GM19025 (cell line): Measurements from ENCODE around the gene TULP3.

Experiments
- ATAC-seq: cut with Tn5 transposase; IDR thresholded peaks from one replicate; pipeline ENCODE4 v1.9.1; 2021; ENCODE audit warnings: mild to moderate bottlenecking, low read depth, moderate library complexity; ENCODE audit not compliant: unreplicated experiment

Gene TULP3

DNA sequence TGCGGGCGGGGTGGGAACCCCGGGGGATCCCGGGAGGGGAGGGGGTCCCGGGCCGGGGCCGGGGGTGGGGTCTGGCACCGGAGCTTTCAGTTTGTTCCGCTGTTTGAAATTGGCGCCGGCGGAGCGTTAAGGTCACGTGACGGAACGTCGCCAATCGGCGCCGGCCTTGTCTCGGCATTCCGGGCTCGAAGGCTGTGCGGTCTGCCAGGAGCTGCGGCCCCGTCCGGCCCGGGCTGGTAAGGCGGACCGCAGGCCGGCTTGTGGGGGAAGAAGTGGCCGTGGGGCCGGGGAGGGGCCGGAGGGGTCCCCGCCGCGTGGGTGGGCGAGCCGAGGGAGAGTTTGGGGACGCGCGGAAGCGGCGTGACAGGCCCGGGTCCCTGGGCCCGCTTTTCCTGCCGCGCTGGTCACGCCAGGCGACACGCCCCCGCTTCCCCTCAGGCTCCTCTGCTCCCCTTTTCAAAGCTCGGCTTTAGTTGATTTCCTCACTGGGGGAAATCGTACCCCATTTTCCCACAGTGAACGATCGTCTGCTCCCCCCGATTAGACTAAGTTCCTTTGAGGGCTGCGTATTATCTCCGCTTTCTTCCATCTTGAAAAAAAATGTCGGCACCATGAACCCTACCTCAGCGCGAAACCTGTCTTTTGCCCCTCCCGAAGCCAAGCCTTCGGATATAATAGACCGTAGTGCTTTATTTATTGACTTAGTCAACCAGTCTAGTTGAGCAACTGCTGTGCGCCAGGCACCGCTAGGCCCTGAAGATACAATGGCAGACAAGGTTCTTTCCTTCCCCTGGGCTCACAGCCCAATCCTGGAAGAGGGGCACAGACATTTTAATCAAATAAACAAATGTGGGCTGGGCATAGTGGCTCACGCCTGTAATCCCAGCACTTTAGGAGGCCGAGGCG, 13.4 kb upstream of the TULP3 start, which contains the start of the genes FOXM1 and RHNO1:
TSS of gene FOXM1 (minus strand) at position 128 of the 906 bp plus-strand sequence. CDS start 2,696 bp downstream, outside the sequence.
TSS of gene RHNO1 (plus strand) at position 177 of the 906 bp plus-strand sequence. CDS start 8,144 bp downstream, outside the sequence.
- ATAC-seq: peak; percentile 84

DNA sequence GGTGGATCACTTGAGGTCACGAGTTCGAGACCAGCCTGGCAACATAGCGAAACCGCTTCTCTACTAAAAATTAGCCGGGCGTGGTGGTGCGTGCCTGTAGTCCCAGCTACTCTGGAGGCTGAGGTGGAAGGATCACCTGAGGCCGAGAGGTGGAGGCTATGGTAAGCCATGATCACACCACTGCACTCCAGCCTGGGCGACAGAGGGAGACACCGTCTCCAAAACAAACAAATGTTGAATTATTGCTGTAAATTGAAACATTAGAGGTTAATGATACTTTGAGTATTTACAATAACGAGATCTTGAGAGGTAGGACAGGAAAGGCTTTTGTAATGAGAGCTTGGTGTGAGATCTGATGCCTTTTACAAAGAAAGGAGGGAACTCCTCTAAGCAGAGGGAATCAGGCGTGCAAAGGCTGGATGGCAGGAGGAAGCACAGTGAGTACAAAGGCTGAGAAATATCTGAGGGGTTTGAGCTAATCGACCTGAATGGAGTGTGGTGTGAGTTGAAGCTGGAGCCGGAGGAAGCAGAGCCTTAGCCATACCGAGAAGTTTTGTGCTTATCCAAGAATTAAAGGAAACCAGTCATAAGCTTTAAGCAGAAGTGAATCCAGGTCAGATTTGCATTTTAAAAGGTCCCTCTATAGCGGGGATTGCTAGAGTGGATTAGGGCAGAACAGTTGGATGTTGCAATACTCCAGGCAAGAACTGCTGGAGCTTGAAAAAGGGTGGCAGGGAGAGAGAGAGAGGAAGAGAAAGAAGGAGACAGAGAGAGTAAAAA, 12.5 kb upstream of the TULP3 start:
- ATAC-seq: no peak

DNA sequence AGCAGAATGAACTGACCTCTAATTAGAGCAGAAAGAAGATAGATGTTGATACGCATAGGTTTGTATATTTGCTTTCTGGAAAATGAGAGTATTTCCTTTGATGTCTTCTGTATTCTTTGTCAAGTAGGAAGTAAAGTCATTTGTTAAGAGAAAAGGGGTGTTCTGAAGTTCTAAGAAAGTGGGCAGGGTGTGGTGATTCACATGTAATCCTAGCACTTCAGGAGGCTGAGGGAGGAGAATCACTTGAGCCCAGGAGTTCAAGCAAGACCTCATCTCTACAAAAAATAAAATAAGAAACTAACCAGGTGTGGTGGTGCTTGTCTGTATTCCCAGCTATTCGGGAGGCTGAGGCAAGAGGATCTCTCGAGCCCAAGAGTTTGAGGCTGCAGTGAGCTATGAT, 10.8 kb upstream of the TULP3 start:
- ATAC-seq: no peak

DNA sequence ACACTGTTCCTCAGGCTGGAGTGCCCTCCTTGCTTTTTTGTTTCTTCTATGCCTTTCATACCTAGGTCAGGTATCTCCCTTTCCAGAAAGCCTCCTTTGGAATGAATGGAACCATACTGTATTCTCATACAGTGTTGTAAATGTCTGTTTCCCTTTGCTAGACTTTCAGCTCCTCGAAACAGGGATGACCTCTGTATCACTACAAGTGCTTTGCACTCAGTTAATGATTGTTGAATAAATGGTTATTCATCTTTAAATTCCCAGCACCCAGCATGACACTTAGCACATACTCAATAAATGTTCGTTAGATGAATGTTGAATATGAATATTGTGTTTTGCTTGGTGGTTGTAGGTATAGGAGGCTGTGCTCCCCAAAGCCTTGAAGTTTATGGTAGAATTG, 5.9 kb upstream of the TULP3 start:
- no peak for ATAC-seq

DNA sequence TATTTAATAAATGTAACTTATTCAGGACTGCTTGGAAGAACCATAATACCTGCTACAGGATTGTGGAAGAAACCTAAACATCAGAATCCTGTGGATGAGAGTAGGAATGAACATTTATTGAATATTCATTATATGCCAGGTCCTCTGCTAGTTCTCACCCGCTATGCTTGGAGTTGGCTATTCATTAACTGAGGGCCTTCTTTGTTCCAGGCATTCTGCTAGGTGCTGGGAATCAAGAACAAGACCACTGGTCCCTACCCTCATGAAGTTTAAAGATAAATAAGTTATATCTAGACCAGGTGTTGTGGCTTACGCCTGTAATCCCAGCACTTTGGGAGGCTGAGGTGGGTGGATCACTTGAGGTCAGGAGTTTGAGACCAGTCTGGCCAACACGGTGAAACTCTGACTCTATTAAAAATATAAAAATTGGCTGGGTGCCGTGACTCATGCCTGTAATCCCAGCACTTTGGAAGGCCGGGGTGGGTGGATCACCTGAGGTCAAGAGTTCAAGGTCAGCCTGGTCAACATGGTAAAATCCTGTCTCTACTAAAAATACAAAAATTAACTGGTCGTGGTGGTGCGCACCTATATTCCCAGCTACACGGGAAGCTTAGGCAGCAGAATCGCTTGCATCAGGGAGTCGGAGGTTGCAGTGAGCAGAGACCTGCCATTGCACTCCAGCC, 3.8 kb upstream of the TULP3 start:
- no peak for ATAC-seq

DNA sequence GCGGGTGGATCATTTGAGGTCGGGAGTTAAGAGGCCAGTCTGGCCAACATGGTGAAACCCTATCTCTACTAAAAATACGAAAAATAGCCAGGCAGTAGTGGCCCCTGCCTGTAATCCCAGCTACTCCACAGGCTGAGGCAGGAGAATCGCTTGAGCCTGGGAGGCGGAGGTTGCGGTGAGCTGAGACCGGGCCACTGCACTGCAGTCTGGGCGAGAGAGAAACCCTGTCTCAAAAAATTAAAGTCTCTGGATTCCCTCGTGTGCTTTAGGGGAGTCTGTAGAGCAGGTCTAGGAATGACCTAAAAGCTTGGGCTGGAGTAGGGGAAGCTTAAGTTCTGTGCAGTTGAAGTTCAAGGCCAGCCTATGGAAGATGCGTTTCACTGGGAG, 697 bp upstream of the TULP3 start:
- no peak for ATAC-seq

DNA sequence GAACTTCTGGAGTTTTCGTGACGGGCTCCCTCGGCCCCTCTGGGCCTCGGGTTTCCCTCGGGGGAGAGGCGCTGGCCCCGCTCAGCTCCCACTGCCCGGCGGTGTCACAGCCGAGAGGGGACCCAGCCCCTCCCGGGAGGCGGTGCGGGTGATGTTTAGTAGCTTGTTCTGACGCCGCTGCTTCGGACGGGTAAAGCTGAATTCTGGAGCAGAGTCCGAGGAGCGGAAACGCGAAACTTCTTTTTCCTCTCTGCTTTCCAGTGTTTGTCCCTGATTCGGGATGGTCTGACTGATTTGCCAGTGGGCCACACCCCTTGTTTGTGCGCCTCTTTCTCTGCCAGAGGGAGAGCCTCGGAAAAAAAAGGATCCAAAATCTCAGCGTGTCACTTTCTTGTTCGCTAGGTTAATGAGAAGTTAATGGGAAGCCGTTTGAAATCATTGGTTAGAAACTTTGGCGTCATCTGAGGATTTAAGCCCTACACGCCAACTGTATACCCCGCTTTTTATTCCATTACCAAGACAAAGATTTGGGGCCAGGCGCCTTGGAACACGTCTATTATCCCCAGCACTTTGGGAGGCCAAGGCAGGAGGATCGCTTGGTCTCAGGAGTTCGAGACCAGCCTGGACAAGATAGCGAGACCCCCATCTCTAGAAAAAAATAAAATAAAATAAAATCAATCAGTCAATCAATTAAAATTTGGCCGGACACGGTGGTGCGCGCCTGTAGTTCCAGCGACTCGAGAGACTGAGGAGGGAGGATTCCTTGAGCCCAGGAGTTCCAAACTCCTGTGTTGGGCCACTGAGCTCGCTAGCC, 756 bp downstream of the TULP3 start:
- ATAC-seq: peak; percentile 7

DNA sequence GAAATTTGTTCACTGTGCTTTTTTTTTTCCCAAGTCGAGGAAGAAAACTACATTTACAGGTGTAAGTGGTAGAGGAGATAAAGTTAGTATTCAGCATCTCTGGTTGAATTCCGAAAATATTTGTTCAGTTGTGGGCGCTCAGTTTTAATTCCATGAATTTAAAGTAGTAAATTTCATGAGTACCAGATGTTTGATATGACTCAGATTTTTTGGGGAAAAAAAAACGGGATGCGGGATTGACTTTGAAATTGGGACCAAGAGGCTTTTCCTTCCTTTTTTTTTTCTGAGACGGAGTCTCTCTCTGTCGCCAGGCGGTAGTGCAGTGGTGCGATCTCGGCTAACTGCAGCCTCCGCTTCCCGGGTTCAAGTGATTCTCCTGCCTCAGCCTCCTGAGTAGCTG, 1.6 kb downstream of the TULP3 start:
- no peak for ATAC-seq

DNA sequence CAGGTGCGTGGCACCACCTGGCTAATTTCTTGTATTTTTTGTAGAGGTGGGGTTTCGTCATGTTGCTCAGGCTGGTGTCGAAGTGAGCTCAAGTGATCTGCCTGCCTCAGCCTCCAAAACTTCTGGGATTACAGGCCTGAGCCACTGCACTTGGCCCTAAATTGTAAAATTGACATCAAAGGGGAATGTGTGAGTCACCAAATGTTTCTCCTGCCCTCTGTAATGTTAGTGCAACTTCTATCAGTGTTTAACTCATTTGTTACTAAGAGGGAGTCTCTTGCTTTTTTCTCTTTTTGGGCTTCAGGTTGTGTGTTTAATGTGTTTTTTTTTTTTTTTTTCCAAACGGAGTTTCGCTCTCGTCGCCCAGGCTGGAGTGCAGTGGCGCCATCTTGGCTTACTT, 2.3 kb downstream of the TULP3 start:
- ATAC-seq: no peak

DNA sequence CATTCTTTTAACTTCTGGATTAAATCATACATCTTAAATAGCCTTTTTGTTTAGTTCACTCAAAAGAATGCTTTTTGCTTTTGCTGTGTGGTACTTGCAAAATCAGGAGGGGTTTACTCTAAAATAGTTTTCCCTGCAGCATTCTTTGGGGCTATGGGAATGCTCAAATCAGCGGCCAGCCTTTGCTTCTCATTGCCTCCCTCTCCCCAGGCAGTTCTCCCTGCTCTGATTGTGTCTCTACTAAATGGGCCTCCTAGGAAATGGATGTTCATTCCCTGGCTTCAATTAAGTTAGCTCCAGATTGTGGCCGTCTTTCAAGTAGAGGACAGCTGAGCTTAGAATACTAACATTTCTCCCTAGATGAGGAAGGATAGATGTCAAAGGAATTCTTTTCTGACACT, 4.4 kb downstream of the TULP3 start:
- ATAC-seq: no peak

DNA sequence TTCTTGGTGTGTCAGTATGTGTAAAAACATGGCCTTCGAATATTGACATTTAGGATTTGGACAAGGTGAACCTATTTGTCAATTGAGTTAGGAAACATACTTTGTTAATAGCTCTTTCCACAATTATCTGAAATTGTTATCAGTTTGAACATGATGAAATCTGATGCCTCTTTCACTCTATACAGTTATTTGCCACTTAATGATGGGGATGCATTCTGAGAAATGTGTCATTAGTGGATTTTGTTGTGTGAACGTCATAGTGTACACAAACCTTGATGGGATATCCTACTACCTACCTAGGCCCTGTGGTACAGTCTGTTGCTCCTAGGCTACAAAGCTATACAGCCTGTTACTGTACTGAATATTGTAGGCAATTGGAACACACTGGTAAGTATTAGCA, 4.8 kb downstream of the TULP3 start:
- no peak for ATAC-seq

DNA sequence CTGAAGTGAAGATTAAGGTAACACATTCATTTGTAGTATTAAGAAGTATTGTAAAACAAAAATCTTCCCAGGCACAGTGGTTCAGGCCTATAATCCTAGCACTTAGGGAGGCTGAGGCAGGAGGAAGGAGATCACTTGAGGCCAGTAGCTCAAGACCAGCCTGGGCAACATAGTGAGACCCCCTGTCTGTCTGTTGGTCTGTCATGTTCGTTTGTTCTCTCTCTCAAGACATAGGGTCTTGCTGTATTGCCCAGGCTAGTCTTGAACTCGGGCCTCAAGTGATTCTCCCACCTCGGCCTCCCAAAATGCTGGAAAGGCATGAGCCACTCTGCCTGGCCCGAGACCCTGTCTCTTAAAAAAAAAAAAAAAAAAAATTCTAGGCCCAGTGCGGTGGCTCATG, 6.7 kb downstream of the TULP3 start:
- no peak for ATAC-seq

DNA sequence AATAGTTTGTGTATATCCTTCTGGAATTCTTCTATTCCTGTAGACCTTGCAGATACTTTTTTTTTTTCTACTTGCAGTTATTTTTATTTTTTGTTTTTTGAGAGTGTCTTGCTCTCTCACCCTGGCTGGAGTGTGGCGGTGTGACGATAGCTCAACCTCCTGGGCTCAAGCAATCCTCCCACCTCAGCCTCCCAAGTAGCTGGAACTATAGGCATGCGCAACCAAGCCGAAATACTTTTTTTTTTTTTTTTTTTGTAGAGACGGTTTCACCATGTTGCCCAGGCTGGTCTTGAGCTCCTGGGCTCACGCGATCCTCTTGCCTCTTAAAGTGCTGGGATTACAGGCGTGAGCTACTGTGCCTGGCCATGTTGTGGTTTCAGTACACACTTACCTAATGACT, 10.0 kb downstream of the TULP3 start:
- no peak for ATAC-seq

DNA sequence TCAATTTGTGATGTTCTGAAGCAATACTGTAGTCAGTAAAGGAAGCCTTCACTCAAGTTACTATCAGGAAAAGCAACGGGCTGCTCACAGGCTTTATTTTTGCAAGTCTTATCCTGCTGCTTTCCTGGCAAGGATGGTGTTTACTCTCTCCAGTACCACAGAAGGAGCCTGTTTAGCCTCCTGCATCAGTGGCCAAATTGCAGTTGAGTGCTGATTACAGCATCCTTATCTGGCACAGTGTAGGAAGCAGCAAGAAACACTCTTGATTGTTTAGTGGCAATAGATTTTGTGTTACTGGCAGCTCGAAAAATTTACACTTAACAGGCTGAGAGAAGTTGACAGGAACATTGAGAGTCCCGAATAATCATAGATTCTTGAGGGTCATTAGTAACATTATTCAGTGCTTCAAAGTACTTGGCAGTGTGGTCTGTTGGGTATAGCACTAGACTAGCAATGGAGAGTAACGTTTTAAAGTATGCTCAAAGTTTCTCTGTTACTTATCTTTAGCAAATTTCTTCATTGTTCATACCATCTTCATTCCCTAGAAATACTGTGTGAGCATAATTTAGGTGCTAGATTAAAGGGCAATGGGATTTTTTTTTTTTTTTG, 11.7 kb downstream of the TULP3 start:
- no peak for ATAC-seq

DNA sequence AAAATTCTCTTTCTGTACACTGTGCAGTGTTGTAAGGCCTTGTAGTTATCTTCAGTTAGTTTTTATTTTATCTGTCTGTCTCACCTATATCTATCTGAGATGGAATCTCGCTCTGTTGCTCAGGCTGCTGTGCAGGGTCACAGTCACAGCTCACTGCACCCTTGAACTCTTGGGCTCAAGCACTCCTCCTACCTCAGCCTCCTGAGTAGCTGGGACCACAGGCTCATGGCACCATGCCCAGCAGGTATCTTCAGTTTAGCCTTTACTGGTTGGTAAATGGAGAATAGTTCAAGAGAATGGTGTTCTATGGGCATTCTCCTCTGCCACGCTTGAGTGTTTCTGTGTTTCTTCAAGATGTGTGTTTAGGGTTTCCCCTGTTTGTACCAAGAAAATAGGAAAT, 13.6 kb downstream of the TULP3 start:
- ATAC-seq: no peak

DNA sequence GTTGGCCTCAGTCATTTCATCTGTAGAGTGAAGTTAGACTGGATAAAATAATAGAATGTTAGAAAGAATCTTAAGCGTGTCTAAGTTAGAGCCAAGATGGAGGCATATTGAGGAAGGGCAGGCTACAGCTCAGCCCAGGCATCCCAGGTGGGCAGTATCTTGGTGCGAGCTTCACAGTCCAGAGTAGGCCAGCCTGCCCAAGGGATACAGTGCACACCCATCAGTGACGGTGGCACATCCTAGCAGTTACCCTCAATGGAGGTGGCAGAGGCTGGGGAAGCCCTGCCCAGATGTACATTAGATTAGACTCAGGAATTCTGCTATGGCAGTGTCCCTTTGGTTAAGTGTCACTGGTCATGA, 21.5 kb downstream of the TULP3 start:
- no peak for ATAC-seq

DNA sequence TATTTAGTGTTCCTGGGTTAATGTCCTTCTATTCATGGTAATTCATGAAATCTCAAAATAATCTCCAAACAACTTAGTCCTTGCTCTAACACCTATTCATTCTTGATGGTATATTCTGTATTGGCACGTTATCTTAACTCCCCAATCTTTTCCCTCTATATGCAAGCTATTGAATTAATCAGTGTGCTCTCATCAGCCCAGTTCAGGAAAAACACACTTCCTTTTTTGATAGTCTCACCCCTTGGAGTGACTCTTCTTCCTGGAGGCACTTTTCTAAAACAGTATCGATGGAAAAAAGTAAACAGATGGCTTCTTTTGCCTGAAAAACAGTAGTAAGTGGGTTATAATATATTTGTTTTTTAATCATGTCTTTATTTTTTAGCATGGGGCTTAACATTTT, 28.6 kb downstream of the TULP3 start:
- no peak for ATAC-seq

DNA sequence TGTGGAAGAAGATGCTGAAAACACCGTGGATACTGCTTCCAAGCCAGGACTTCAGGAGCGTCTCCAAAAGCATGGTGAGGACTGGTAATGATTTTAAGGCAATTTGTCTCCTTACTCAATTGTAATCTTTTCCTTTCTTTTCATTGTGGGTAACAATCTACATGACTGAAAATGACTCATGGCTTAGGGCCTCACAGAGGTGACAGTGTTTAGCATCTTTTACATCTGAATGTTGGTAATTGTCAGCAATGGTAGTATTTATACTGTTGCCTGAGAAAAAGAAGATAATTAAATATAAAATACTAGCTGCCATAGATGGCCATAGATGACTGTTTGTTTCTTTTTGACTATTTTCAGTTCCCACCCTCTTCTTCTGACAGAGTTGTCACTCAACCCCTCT, 31.6 kb downstream of the TULP3 start:
- ATAC-seq: no peak

DNA sequence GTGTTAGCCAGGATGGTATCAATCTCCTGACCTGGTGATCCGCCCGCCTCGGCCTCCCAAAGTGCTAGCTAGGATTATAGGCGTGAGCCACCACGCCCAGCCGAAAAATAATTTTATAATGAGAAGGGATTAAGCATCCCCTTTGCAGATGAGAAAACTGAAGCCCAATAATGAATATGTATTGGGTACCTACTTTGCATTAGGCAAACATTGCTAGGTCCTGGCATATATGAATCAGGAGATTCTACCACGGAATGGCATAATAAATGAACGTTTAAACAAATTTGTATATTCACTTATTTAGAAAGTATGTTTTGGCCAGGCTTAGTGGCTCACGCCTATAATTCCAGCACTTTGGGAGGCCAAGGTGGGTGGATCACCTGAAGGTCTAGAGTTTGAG, 32.4 kb downstream of the TULP3 start:
- ATAC-seq: no peak

DNA sequence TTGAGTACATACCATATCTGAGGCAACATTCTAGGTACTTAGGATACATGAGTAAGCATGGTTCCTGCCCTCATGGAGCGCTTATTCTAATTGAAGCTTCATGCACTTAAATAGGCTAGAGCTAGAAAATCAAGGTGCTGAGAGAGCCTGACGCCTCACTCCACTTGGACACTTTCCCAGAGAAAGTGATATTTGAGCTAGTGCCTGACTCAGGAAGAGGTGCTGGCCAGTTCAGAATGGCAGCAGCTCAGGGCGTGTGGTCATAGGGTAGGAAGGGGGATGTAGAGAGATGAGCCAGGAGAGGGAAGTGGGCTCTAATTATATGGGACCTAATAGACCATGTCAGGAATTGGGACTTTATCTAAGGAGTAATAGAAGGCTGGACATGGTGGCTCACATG, 33.3 kb downstream of the TULP3 start:
- ATAC-seq: no peak
